ENCODE results near the gene CTNNBL1.
A peak's percentile ranks its signal among the peaks of the same experiment; 100 is the strongest.
"Not testable (repeated sequence)": the region's sequence is repeated elsewhere in the genome, so short reads cannot be mapped to it uniquely, and the experiment has no call there.

The CTNNBL1 gene

DNA sequence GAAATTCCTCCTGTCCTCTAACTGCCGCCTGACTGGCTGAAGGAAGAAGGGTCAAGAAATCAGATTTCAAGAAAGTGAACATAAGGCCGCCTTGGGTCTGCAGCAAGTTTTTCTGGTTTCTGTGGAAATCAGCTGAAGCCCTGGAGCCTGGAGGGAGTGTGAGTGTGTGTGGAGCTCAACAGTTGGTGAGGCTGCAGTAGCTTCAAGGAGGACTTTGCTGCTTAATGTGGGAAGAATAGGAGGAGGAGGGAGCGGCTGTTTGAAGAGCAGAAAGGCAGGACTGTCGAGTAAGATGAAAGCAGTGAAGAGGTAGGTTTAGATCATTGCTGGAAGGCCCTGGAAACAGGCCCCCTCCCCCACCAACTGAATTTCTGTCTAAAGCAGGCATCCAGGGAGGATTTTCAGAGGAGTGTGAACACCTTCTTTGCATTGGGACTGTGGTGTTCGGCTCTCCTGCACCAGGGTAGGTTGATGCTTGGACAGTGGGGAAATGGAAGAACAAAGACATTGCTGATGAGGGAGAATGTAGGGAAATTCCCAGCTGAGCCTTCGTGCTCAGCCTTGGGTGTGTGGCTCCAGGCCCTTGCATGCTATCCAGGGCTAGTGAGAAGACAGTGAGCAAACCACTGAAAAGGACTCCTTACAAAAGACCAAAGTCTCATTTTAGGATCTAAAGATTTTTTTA, 129.6 kb downstream of the CTNNBL1 start:
- no peak for DNase-seq

DNA sequence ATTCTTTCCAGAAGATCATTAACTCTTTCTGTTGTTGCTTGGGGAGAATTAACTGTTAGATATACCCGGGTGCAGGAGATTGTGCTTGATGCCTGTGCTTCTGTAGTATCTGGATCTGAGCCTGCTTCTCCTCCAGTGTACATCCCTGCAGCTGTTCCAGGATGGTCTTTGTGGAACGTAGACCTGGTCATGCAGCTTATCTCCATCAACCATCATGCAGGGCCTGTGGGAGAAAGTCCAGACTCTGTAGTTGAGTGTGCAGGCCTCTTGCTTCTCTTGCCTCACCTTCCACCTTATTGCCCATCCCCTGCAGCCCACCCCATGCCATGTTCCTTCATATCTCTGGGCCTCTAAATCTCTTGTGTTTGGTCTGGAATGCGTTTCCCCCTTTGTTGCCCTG, 133.8 kb downstream of the CTNNBL1 start:
- DNase-seq, result no peak

DNA sequence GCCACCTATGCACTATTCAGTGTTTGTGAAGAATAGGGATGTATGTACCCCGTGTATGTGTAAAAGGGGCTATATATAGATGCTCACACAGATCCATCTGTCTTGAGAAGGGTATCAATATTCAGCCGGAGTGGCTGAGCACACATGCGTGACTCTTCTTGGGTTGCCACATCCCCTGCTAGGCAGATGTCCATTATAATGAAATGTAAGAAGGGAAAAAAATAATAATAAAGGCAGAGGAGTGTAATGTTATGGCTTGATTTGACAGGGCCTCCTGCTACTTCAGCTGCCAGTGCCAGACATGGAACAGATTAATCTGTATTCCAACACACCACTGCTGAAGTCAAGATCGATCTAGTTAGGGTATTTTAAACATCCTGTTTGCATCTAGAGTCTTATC, 134.9 kb downstream of the CTNNBL1 start:
- DNase-seq, result no peak

DNA sequence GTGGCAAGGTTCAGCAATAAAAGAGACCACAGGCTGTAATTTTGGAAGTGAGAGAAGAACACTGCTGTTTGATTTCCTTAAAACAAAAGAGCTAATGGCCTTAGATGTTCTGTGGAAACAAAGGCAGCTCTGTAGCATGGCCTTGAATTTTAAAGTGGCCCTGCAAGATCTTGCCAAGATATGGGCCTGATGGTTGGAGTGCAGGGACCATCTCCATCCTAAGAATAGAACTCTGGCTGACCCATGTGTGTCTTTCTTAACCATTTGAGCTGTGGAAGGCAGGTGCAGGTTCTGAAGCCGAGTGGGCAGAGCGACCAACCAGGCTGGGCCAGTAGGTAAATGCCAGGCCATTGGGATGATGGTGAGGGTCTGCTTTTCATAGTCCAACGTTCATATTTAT, 135.3 kb downstream of the CTNNBL1 start:
- DNase-seq, result no peak

DNA sequence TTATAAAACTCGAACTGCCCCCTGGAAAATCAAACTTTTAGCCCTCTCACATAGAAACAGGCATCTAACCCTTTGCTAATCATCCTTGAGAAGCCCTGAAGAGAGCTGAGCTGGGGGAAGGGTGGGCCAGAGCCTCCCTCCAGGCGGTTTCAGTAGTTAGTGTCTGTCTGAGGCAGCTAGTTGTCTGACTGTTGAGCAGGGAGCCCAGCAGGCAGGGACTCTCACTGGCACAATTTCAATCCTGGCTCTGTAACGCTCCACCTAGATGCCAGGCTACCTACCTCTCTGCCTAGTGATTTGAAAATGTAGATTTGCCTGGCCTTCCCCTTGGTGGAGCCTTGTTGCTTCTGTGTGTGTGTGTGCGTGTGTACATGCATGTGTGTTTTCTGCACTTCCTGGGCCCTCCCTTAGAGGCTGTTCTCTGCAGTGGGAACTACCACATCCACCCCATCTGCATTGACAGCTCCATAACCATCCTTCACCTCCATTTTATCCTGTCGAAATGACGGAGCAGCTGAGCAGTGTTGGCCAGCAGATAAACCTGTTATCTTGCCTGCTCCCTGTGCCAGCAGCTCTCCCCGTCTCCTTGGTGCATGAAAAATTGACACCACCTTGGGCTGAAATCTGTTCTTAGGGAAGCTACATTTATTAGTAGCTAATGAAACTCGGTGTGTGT, 139.5 kb downstream of the CTNNBL1 start:
- no peak for DNase-seq

DNA sequence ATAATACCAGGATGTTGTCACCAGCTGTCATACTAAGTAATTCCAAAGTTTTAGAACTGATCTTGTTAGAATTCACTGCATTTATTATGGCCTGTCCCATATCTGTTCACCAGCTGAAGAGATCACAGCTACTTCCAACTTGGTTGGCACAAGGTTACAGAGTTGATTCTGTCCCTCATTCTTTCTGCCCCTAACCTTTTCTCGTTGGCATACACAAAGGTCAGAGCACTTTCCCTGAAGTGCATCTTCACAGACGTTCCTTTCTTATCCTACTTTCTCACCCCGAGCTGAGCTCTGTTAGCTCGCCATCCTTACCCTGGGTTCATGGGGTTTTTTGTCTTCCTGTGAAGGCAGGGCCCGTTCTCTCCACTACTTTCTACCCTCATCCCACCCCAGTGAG, 143.1 kb downstream of the CTNNBL1 start:
- DNase-seq, result no peak

GRCh38 chr20:37837924-37838323, 144.1 kb downstream of the CTNNBL1 start:
- DNase-seq, result no peak

- DNase-seq, result no peak
Measured at GRCh38 chr20:37838769-37839431, 145.1 kb downstream of the CTNNBL1 start.

- no peak for DNase-seq
Measured at GRCh38 chr20:37839432-37839827, 145.6 kb downstream of the CTNNBL1 start.

GRCh38 chr20:37839955-37840354, 146.1 kb downstream of the CTNNBL1 start:
- DNase-seq, result no peak

DNA sequence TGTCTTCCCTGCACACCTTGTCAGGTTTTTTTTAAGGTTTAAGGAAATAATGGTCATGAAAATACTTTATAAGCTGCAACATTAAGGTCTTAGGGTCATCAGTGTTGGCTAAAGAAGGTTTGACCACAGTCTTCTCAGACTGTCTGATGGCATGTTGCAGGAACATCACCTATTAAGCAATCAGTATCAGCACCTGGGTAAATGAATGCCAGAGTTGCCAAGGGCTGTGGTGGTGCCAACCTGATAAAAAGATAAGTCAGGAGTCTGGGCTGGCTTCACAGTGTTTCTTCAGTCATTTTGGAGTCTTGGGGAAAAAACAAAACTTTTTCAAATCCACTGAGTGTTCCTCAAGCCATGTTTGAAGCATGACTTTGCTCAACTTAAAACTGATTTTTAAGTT, 147.6 kb downstream of the CTNNBL1 start:
- DNase-seq, result no peak

DNA sequence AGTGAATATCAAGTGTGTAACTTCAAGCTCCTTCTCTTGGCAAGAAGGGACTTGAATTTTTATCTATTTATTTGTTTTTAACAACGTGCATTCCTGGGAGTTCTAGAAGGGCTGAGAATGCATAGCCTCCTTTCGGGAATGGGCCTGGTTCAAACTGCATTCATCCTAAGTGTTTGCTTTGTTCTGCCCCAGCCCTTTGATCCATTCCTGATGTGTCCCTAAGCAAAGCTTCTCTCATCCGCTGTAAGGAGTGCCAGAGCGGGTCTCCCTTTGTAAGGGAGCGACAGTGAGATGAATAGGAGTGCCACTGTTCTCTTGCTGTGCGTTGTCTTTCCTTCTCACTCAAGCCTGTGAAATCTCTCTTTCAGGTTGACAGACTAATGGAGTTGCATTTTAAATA, 148.1 kb downstream of the CTNNBL1 start:
- no peak for DNase-seq

- no peak for DNase-seq
Measured at GRCh38 chr20:37845241-37845681, 151.4 kb downstream of the CTNNBL1 start.

DNA sequence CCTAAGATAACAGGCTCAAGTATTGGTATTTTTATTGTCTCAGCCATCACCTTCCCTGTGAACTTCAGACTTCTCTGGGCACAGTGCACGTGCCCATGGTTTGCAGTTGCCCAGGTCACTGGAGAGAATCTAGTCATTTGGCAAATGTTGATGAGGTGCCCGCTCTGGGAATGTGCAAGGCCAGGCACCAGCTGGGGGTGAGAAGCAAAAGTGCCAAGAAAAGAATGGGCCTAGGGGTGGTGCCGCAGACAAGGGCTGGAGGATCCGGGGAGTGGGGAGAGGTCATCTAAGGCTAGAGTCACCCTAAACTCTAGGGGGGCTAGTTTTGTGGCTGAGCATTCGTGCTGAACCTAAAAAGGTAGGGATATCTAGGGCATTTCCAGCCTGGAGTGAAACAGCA, 152.0 kb downstream of the CTNNBL1 start:
- no peak for DNase-seq

GRCh38 chr20:37846573-37846972, 152.7 kb downstream of the CTNNBL1 start:
- DNase-seq, result no peak

DNA sequence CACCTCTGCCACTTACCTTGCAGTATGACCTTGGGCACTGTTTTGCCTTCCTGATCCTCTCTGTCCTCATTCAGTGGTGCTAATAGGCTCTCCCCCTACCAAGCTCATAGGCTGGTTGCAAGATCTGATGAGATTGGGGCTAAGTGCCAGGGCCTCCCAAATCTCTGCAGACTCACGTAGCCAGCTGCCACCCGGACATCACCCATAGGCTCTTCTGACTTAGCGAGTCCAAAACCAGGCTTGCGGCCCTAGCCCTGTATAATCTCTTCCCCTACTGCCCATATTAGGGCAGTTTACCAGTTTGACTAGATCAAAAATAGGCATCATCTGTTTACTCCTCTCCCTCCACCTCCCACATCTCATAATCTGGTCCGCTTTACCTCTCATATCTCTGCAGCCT, 154.9 kb downstream of the CTNNBL1 start:
- no peak for DNase-seq

GRCh38 chr20:37849156-37849555, 155.3 kb downstream of the CTNNBL1 start:
- DNase-seq, result no peak

GRCh38 chr20:37849566-37849965, 155.7 kb downstream of the CTNNBL1 start:
- DNase-seq, result no peak

DNA sequence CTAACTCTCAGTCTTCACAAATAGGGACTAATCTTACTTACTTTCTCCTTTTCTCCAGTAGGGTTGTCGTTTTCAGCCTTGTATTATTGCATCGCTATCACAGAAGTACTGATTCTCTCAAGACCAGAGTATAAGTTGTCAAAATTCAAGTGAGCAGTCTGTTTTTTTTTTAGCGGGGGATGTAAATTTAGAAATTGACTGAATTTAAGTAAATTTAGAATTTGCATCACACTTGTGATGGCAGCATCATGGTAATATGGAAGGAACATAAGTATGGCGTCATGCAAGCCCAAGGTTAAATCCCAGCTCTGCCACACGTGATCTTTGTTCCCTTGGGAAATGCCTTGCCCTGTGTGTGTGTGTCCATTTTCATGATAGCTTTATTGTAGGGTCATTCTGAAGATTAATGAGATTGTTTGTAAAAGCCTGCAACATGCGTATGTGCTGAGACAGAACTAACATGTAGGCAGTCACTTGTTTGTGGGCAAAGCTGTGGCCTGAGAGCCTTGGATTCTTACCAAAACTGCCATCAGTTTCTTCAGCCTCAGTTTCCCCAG, 156.3 kb downstream of the CTNNBL1 start:
- no peak for DNase-seq

GRCh38 chr20:37850724-37851355, 157.0 kb downstream of the CTNNBL1 start:
- DNase-seq, result no peak

DNA sequence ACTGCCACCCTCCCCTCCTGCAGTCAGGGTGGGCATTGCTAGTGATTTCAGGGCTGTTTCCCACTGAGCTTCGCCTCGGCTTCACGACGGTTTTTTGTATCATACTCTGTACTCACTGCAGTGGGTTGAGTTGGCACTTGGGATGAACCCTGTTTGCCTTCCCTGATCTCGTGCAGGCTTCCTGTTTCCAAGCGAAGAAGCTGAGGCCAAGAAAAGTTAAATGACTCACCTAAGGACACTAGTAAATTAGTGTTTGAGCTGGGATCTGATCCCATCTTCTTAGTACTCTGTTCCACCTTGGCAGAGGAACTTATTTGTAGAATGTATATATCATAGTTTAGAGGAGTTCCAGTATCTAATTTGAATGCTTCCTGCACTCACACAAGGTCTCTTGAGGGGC, 158.8 kb downstream of the CTNNBL1 start:
- no peak for DNase-seq

- DNase-seq, result peak; percentile 20
Measured at GRCh38 chr20:37853823-37854375, 160.1 kb downstream of the CTNNBL1 start.

DNA sequence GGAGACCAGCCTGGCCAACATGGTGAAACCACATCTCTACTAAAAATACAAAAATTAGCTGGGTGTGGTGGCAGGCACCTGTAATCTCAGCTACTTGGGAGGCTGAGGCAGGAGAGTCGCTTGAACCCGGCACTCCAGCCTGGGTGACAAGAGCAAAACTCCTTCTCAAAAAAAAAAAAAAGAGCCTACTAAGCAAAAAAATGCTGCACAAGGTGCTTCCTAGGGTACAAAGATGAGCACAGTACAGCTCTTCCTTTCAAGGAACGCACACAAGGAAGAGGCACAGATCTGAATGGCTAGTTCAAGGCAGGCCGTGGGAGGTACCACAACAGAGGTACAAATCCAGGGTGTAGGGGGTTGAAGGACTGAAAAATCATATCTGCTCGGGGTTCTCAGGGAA, 162.2 kb downstream of the CTNNBL1 start:
- DNase-seq, result not testable (repeated sequence)
